NCI-H526 (cell line): ENCODE data around the gene NUP210L.
"Not testable (repeated sequence)": the region's sequence is repeated elsewhere in the genome, so short reads cannot be mapped to it uniquely, and the experiment has no call there.

Experiments
- DNase-seq, 2 experiments: peaks; one replicate each; lab custom pipeline; 2025; lab: John Stamatoyannopoulos, UW

NUP210L gene

GRCh38 chr1:154170547-154171222, 15.8 kb upstream of the NUP210L start:
- DNase-seq, result no peak

- no peak for DNase-seq
Observed at GRCh38 chr1:154167461-154167860, 12.6 kb upstream of the NUP210L start.

GRCh38 chr1:154166207-154166606, 11.3 kb upstream of the NUP210L start:
- no peak for DNase-seq

- no peak for DNase-seq
Observed at GRCh38 chr1:154159554-154159953, 4.7 kb upstream of the NUP210L start.

GRCh38 chr1:154158307-154159125, 3.6 kb upstream of the NUP210L start:
- no peak for DNase-seq

GRCh38 chr1:154157520-154158306, 2.8 kb upstream of the NUP210L start:
- DNase-seq, result no peak

- no peak for DNase-seq
Observed at GRCh38 chr1:154155251-154155650, 378 bp upstream of the NUP210L start.

GRCh38 chr1:154154053-154154452, 820 bp downstream of the NUP210L start:
- DNase-seq, result no peak

- no peak for DNase-seq
Observed at GRCh38 chr1:154151311-154151710, 3.6 kb downstream of the NUP210L start.

- DNase-seq, result no peak
Observed at GRCh38 chr1:154148807-154149206, 6.1 kb downstream of the NUP210L start.

GRCh38 chr1:154147505-154147904, 7.4 kb downstream of the NUP210L start:
- DNase-seq, result not testable (repeated sequence)

- no peak for DNase-seq
Observed at GRCh38 chr1:154145986-154146385, 8.9 kb downstream of the NUP210L start.

- no peak for DNase-seq
Observed at GRCh38 chr1:154142358-154142757, 12.5 kb downstream of the NUP210L start.

- no peak for DNase-seq
Observed at GRCh38 chr1:154141240-154141639, 13.6 kb downstream of the NUP210L start.

GRCh38 chr1:154137888-154138287, 17.0 kb downstream of the NUP210L start:
- DNase-seq, result no peak

GRCh38 chr1:154133256-154133655, 21.6 kb downstream of the NUP210L start:
- no peak for DNase-seq

GRCh38 chr1:154129391-154129970, 25.4 kb downstream of the NUP210L start:
- no peak for DNase-seq

- DNase-seq, result not testable (repeated sequence)
Observed at GRCh38 chr1:154123205-154123604, 31.7 kb downstream of the NUP210L start.

- DNase-seq, result no peak
Observed at GRCh38 chr1:154117642-154118041, 37.2 kb downstream of the NUP210L start.

GRCh38 chr1:154115180-154115579, 39.7 kb downstream of the NUP210L start:
- DNase-seq, result peak in 1 of 2 experiments; percentile 32

GRCh38 chr1:154104433-154105082, 50.3 kb downstream of the NUP210L start:
- DNase-seq, result peak in 1 of 2 experiments; percentile 16

GRCh38 chr1:154100141-154100540, 54.7 kb downstream of the NUP210L start:
- not testable (repeated sequence) for DNase-seq
